ENCODE results near the gene SIN3A.

The SIN3A gene

GRCh38 chr15:75369897-75370581 is 81.5 kb downstream of the SIN3A start:
- DNase-seq = no peak

- no peak for DNase-seq
Observed at GRCh38 chr15:75368689-75369239, 82.7 kb downstream of the SIN3A start.

- DNase-seq = peak; percentile 54
Observed at GRCh38 chr15:75367913-75368688, 83.4 kb downstream of the SIN3A start, which contains the start of gene MAN2C1. Gene MAN2C1 (minus strand): TSS chr15:75368607. CDS start chr15:75368583, 24 bp downstream.

GRCh38 chr15:75367406-75367912 is 84.0 kb downstream of the SIN3A start:
- no peak for DNase-seq

- no peak for DNase-seq
Observed at GRCh38 chr15:75367006-75367405, 84.5 kb downstream of the SIN3A start.

- DNase-seq = no peak
Observed at GRCh38 chr15:75366163-75366562, 85.3 kb downstream of the SIN3A start.

GRCh38 chr15:75364881-75365280 is 86.6 kb downstream of the SIN3A start:
- no peak for DNase-seq

- DNase-seq = no peak
Observed at GRCh38 chr15:75363786-75364185, 87.7 kb downstream of the SIN3A start.

- no peak for DNase-seq
Observed at GRCh38 chr15:75362642-75363249, 88.7 kb downstream of the SIN3A start.

- no peak for DNase-seq
Observed at GRCh38 chr15:75361989-75362641, 89.4 kb downstream of the SIN3A start.

- DNase-seq = no peak
Observed at GRCh38 chr15:75361361-75361988, 90.0 kb downstream of the SIN3A start.

- DNase-seq = no peak
Observed at GRCh38 chr15:75360856-75361255, 90.6 kb downstream of the SIN3A start.

GRCh38 chr15:75360391-75360790 is 91.1 kb downstream of the SIN3A start:
- DNase-seq = no peak

- DNase-seq = no peak
Observed at GRCh38 chr15:75359537-75360250, 91.8 kb downstream of the SIN3A start.

GRCh38 chr15:75358771-75359536 is 92.5 kb downstream of the SIN3A start:
- DNase-seq = no peak

- no peak for DNase-seq
Observed at GRCh38 chr15:75357976-75358673, 93.4 kb downstream of the SIN3A start.

- no peak for DNase-seq
Observed at GRCh38 chr15:75356517-75356916, 95.0 kb downstream of the SIN3A start.

- no peak for DNase-seq
Observed at GRCh38 chr15:75356006-75356405, 95.5 kb downstream of the SIN3A start.

- no peak for DNase-seq
Observed at GRCh38 chr15:75355369-75355768, 96.1 kb downstream of the SIN3A start.

- DNase-seq = no peak
Observed at GRCh38 chr15:75354454-75354853, 97.0 kb downstream of the SIN3A start.
